GM21515 (cell line): Measurements from ENCODE around the gene CADPS.

Source experiments
- ATAC-seq: cut with Tn5 transposase; IDR thresholded peaks from one replicate; pipeline ENCODE4 v1.9.1; 2021; ENCODE audit not compliant: unreplicated experiment

The CADPS gene

DNA sequence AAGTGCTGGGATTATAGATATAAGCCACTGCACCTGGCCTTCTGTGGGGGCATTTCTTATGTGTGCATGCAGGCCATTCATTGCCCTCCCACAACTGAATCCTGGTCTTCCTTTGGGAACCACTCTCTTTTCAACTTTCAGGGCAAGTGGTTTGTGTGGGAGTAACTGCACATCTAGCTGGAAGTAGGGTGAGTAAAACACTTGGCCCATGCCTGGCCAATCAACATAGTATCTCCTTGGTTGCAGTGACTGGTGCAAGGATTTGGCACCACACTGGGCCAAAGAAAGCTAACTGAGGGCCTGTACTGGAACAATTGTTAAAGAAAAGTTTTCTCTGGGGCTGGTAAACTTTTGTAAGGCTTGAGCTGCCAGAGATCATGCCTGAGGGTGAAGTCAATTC is 312.6 kb downstream of the CADPS start:
- no peak for ATAC-seq

DNA sequence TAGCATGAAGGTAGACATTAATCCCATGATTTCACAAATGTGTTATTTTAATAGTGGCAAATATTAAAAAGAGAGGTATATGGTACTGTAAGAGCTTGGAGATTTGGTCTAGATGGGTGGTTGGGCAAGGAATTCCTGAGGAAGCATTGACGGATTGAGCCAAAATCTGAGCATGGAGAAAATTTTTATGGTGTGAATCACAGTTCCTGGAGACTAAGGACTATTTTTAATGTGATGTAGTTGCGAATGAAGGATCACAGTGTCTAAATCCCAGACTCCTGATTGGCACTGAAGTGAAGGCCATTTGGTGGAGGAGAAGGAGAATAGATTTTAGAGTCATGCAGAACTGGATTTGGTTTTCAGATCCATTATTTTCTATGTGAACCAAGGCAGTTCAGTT is 313.2 kb downstream of the CADPS start:
- no peak for ATAC-seq

DNA sequence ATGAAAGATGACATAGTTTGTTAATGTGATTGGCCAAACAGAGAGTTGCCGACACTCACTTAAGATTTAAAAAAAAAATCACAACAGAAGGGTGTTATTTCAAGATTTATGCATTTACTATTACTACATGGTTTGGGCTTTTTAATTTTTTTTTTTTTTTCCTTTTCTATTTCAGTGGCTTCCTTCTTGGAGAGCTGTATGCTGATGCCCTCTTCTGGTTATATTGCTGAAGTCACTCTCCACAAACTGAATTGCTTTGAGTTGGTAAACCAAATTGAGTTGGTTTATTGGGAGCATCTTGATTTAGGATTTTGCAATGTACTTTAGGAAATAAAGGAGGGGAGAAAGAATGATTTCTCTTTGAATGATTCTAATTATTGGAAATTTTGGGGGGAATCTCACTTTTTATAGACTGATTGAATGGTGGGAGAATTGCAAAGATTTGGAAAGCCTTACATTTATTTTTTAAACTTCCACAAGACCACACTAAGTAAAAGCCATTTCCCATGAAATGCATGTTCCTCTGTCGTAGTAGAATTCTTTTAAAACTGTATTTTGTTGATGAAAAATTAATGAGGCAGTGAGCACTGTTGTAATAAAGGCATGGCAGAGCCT is 315.3 kb downstream of the CADPS start:
- ATAC-seq = no peak

DNA sequence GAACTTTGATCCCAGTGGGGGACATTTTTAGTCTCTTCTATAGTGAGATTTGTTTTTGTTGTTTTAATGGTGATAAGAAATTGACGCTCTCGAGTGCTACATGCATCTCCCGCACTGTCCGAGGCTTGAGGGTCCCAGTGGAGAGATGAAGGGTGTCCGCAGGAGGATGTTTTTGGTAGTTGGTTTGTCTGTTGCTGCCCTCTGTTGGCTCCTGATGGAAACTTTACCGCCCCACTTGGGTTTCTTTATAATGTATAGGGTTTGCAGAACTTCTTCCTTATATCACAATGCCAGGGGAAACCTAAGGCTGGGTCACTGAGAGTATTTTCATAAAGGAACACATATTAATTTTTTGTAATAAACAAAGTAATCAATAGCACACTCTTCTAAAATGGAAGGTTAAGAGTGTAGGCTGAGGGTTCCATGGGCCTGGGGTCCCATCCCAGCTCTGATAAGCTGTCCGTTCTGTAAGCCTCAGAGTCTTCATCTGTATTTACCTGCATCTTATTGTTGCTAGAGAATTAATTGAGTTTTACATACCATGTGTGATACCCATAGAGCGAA is 316.6 kb downstream of the CADPS start:
- ATAC-seq = no peak

DNA sequence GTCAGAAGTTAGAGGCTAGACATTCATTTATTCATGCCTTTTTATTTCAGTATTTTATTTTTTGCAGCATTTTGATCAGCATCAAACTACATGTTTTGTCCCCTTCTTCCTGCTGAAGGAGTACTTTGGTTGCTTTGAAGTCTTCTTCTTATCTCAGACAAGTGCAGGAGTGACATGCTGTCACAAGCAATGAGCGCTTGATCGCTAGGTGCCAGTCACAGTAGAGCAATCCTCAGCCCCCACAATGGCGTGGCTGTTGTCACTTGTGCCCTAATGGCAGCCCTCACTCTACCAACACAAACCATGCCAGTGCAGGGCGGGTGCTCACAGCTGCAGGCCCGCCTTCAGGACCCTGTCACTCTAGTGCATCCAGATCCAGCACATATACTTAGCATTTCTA is 317.2 kb downstream of the CADPS start:
- no peak for ATAC-seq

DNA sequence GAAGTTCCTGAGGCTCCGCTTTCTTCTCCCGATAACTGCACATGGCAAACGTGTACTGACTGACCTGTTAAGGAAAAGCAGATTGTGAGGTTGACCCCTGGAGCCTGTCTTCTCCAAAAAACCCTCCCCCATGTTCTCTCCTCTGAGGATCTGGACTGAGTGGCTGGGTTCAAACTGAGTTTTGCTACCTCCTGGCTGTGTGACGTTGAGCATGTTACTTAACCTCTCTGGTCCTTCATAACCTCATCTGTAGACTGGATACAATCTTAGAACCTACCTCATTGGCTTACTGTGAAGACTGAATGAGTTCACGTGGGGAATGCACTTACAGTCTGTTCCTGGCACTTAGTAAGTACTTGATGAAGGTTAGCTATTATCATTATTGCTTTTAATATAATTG is 317.8 kb downstream of the CADPS start:
- ATAC-seq = no peak

DNA sequence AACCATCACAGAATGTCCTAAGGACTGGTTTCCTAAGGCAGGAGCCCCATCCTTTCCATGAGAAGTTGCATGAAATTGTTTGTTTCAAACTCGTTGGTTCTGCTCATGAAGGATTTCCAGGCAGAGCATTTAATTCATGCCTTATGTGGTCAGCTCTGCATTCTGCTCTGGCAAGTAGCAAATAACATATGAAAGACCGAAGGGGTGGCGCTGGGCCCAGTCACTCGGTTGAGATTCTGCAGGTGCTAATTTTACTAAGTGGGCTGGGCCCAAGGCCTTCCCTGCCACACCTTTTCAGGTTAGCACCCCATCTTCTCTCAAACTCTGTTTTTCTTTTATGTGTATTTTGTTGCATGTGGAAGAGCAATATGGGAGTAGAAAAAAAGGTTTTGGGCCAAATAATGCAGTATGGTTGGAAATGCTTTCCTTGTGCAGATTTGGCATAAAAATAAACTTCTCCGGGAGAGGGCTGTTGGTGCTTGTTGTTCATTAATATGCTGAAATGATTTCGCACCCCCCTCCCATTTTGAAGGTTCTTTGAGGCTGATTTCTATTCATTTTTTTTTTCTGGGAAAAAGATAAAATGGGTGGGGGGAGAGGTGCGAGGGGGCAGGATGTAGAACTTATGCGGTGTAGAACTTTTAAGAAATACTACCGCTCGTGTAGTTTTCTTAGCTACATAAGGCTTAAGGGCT is 318.9 kb downstream of the CADPS start:
- no peak for ATAC-seq

DNA sequence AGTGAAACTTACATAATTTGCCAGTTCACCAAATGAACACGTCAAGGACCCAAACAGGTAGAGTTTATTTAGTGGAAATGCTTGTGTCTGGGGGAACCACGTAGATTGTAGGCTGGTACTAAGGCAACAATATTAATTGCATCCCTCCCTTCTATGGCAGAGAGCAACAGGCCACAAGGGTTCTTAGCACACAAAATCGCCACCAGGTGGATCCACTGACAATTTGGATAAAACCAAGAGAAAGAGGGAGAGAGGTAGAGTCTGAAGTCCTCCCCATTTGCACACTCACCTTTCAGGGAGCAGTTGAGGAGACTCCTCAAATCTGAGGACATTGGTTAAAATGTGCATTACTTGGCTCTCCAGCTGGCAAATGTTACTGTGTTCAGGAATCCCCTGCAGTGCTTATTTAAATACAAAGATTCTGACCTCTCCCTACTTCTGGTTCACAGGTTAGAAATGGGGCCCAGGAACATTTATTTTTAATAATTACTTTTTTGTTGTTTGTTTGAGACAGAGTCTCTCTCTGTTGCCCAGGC is 320.9 kb downstream of the CADPS start:
- ATAC-seq = no peak

DNA sequence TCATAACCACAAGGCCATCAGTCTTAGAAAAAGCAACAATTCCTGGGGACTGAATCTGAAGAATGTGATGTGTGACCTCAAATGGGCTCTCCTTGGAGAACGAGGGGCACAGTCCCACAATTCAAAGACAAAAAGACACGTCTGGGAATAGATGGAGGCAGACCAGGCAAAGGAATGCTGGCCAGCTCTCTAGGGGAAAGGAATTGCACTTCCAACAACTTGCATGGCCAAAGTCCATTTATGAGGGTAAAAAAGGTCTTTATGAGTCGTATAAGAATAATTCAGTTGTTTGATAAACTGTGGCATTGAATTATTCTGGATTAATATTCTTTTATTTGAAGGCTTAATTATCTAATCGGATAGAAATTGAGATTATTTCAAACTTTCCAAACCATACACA is 321.4 kb downstream of the CADPS start:
- ATAC-seq = no peak

DNA sequence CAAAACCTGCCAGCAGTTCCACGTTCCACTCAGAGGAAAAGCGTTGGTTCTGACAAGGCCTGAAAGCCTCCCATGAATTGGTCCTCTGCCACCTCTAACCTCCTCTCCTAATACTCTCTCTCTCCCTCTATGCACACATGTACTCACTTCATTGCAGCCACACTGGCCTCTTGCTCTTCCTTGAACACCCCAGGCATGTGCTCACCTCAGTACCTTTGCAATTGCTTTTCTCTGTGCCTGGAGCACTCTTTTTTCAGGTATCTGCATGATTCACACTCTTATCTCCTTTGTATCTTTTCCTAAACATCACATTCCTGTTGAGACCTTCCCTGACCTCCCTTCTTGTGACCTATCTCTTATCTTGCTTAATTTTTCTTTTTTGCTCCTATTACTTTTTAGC is 323.7 kb downstream of the CADPS start:
- ATAC-seq = no peak

DNA sequence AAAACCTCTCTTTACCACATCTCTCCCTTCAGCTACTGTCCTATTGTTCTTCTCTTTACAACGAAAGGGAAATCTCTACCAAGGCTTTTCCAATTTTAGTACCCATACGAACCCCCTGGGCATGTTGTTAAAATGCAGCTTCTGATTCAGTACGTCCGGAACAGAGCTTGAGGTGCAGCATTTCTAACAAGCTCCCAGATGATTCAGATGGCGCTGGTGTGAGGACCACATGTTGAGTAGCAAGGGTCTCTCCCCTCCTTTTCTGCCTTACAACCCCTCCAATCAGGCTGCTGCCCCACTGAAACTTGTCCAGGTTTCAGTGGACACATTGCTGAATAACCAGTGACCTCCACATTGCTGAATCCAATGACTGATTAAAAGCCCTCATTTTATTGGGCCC is 324.8 kb downstream of the CADPS start:
- ATAC-seq = no peak

DNA sequence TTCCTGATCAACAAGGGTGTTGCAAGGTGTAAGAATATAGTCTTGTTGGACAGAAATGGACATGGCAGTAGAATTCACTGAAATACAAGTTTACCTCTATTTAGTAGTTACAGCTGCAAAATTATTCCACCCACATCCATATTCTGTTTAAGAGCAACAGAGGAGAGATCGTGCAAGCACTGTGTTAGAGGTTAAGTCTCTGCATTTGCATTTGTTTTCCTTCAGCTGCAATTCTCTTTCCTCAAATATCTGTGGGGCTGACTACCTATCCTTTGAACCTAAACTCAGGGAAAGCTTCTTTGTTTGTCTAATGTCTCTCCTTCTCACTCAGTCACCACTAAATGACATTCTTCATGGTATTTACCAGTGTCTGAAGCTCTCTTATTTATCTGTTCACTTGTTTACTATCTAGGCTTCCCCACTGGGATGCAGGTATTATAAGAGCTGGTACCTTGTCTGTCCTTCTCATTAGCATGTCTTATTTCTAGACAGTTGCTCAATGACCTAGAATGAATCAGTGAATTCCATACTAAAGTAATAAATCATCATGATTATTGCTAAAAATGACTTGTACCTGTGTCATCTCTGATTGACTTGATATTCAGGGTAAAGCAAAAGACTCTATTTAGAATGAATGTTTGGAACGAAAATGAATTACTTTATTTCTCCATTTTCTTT is 326.5 kb downstream of the CADPS start:
- no peak for ATAC-seq

DNA sequence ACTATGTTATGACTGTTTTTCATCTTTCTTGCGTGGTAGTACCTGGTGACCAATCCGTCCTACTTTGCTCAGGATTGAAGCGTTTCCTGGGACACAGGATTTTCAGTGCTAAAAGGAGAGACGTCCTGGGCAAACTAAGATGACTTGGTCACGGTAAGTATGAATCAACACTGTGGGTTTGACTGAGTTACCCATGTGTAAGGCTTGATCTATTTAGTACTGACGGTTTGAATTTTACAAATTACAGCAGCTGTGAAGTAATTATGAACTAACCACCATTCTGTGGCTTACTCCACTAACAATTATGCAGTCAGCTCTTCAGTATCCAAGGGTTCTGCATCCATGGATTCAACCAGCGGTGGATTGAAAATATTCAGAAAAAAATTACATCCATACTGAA is 328.9 kb downstream of the CADPS start:
- ATAC-seq = no peak

DNA sequence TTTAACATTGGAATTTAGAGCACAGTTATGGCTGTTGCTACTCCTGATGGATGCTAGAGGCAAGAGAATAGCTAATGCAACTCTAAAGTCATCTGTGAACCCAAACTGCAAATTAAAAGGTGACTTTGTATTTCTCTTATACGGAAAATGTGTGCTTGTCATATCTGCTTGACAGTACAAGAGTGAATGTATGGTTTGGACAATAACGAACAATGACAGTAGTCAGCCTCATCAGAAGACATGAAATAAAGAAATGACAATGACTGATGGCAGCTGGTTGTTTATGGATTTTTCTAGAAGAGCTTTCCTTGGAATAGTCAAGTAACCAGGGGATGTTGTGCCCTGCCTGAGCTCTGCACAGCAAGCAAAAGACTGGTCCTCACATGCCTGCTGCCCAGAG is 333.0 kb downstream of the CADPS start:
- ATAC-seq = no peak

DNA sequence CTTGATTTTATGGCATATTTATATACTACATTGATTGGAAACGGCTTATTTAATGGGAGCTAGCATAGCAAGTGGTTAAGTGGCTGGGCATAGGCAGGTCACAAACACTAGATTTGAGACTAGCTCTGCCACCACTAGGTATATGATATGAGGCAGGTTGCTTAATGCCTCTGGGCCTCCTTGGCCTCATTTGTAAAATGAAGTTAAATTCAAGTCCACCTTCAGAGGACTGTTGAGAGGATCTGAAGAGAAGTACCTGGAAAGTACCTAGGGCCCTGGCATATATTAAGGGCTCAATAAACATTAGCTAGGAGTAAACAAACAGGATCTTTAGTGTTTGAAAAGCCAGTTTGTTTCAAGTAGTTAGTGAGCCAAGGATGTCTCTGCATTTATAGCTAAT is 335.5 kb downstream of the CADPS start:
- no peak for ATAC-seq

DNA sequence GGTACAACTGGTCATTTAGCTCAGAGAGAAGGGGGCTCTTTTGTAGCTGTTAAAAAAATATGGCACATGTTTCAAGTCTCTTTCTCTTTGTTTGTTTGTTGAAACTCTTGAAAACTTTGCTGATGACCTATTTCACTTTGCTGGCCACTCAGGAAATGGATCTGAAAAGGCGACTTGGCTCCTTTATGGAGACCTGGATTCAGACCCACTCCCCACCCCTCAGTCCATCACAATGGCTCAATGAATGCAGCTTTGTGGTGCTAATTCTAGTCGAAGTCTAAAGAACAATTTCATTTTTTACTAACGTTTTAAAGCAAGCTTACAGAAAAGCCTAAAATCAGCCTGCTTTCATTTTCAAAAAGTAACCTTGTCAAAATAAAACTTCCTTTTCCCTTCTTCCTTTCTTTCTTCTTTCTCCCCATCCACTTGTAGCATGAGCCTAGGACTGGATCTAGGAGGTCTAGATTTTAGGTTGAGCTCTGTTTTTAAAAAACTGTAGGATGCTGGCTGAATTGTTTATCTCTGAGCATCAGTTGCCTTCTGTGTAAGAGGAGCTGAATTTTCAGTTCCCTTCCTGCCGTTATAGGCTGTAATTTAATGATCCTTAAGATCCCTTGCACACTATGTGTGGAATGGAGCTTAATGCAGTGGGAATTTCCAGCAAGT is 336.4 kb downstream of the CADPS start:
- ATAC-seq = no peak

DNA sequence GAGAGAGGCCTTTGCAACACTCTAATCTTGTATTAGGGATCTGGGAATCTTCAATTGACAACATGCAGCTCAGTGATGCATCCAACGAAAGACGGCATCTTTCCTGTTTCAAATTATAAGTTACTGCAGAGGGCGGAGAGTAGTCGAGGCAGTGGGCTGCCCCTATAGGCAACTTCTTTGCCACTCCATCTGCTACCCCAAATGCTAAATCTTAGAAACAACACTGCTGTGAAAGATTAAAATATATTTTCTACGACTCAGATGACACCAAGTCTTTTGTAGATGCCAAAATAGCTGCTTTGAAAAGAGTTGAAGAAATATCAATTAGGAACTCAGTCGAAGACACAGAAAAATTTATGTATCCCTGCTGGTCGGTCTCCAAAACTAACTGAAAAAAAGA is 340.9 kb downstream of the CADPS start:
- no peak for ATAC-seq

DNA sequence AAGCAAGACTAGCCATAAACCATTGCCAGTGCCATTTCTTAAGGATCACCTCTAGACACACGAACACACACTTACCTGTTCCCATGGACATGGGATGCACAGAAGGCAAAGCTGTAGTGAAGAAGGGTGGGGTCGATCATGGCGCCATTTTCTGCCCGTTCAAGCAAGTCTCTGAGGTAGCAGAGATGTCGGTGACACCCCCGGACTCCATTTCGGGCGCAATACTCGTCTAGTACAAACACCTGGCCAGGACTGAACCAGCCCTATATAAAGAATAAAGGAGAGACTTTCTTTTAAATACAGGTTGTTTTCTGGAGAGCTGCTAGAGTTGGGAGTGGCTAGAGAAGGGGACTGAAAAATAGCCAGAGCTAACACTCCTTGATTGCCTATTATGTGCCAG is 342.4 kb downstream of the CADPS start:
- no peak for ATAC-seq

DNA sequence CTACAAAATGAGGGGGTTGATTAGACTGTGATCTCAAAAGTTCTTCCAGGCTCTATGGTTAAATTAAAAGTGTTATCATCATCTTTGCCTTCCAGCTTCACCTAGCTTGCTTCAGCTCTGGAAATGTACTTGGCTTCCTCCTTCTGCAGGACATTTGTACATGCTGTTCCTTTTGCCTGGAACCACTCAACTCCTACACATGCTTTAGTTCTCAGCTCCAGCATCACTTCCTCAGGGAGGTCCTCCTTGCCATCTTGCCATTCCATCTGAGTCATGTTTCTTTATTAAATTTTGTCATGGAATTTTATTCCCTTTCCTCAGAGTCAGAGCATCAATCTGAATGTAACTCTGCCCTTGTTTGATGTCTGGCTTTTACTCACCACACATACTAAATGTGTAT is 343.2 kb downstream of the CADPS start:
- no peak for ATAC-seq

DNA sequence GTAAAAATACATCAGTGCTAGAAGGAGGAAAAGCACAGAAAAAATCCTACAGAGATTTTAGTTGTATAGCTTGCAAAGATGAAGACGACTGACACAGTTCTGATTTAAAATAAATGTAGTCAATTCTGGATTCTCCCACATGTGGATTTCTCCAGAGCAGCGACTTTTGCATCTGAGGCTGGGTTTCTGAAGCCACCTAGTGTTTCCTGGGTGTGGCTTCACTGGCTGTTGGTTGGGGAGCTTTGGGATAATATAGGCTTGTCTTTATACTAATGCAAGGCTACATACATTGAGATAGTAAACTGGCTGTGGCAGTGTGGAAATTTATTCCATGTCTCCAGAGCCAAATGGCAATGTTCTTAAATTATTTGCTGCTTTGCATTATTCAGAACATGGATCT is 343.7 kb downstream of the CADPS start:
- ATAC-seq = no peak

DNA sequence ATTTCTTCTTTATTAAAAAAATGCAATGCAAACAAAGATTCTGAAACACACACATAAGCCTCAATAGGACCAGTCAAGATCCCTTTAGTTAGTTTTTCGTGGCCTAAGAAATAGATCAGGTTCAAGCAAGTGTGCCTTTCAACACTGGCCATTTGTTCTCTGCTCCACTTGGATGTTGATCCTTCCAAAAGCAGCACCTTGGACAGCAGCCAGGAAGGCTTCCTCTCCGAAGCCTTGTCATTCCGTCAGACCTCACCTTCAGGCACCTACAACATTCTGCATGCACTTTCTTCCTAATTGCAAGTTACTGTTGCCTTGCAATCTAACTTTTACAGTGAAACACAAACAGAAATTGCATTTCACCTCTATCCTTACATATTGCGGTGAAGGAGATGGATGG is 346.0 kb downstream of the CADPS start:
- ATAC-seq = no peak
